ENCODE data around the gene LPIN1.

DNA sequence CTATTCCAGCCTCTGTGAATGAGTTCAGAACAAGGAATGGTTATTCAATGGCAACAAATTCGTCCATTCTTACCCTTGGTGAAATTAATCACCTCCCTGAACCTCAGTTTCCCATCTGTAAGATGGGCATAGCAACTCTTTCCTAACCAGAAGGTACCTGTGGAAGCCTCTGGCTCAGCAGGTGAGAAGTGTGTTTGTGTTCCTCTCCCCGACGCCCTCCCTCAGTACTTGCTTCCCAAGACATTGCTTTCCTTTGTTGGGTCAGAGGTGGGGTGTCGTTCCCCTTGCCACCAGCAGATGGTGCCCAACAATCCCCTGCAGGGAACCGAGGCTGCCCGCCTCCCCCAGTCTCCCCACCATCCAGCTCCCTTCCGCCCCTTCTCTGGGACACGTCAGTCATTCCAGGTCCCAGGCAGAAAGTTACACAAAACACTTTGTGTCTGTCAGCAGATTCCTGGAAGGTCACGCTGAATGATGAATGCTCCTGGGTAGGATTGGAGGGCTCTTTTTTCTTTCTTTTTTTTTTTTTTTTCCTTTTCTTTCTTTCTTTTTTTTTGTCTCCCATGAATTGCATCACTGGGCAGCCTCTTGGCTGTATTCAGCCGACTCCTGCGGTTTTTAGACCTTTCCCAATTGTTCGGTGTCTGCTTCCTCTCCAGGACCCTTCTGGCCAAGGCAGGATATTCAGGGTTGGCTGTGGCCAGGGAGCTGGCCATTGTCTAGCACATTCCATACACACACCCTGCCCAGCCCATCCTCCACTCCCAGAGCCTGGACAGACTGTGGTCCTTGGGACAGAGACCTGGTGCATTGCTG, 117.3 kb downstream of the LPIN1 start:
- TF ChIP-seq EZH2 (IDR thresholded peaks at IDR 0.05; ENCODE audit: borderline replicate concordance, low read length), result no peak
- TF ChIP-seq, protein P1, sequence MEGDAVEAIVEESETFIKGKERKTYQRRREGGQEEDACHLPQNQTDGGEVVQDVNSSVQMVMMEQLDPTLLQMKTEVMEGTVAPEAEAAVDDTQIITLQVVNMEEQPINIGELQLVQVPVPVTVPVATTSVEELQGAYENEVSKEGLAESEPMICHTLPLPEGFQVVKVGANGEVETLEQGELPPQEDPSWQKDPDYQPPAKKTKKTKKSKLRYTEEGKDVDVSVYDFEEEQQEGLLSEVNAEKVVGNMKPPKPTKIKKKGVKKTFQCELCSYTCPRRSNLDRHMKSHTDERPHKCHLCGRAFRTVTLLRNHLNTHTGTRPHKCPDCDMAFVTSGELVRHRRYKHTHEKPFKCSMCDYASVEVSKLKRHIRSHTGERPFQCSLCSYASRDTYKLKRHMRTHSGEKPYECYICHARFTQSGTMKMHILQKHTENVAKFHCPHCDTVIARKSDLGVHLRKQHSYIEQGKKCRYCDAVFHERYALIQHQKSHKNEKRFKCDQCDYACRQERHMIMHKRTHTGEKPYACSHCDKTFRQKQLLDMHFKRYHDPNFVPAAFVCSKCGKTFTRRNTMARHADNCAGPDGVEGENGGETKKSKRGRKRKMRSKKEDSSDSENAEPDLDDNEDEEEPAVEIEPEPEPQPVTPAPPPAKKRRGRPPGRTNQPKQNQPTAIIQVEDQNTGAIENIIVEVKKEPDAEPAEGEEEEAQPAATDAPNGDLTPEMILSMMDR (conservative IDR thresholded peaks at IDR 0.05 in 1 of 2, IDR thresholded peaks at IDR 0.05 in 1 of 2; ENCODE audit: extremely low read depth in 1 of 2, insufficient read depth in 1 of 2, low read depth in 1 of 2, low read length in 2 of 2), result peak; percentile 88 to 98

Measured in mammary epithelial cell (primary cell).